Activated CD4-positive, alpha-beta T cell treated with anti-CD3 and anti-CD28 coated beads, Interleukin-2, amount 10 ng/mL, durations not matched to agents 7 days and 5 days (primary cell): ENCODE data around the gene CATSPERB. TPM values are rescaled to one million over a fixed set of nuclear protein-coding genes. Genes with fewer than 3 reads are reported as not detected.
"Not testable (repeated sequence)": the region's sequence is repeated elsewhere in the genome, so short reads cannot be mapped to it uniquely, and the experiment has no call there.

Experiments
- CTCF ChIA-PET: fragments of 350-600 bp; sonication (Branson Sonifier 250); formaldehyde crosslinking; loops from one replicate; lab custom pipeline; 2021; ENCODE audit warnings: antibody characterized with exemption; lab: Charles Lee
- POLR2A ChIA-PET: fragments of 350-600 bp; sonication (Branson Sonifier 250); formaldehyde crosslinking; loops from one replicate; lab custom pipeline; 2021; ENCODE audit warnings: antibody characterized with exemption; lab: Charles Lee
- DNase-seq: peaks from one replicate; pipeline ENCODE4 v3.0.0-alpha.2; 2020
- H3K27ac Mint-ChIP-seq: one replicate; pipeline ENCODE4 v1.8.0; 2021; ENCODE audit warnings: mild to moderate bottlenecking, moderate library complexity, mixed read lengths
- H3K27me3 Mint-ChIP-seq: one replicate; pipeline ENCODE4 v1.8.0; 2021; ENCODE audit warnings: mixed read lengths
- H3K36me3 Mint-ChIP-seq: one replicate; pipeline ENCODE4 v1.8.0; 2021; ENCODE audit warnings: low read depth, mixed read lengths
- H3K4me1 Mint-ChIP-seq: one replicate; pipeline ENCODE4 v1.8.0; 2021; ENCODE audit warnings: mixed read lengths
- H3K4me3 Mint-ChIP-seq: one replicate; pipeline ENCODE4 v1.8.0; 2021; ENCODE audit warnings: mild to moderate bottlenecking, moderate library complexity, mixed read lengths
- H3K9me3 Mint-ChIP-seq: one replicate; pipeline ENCODE4 v1.8.0; 2021; ENCODE audit warnings: mixed read lengths
- total RNA-seq, 2 experiments: library from RNA; stranded (reverse); gene quantifications; one replicate each; pipeline ENCODE4 v1.2.3, GENCODE V29; 2021

The CATSPERB gene
- total RNA-seq, 2 experiments from 2014 or later: 3.9 to 4.8 TPM

- Mint-ChIP-seq H3K27ac (no peak overlapping the region), H3K9me3 (peaks cover 16% of the 10 kb centered on the region), H3K27me3 (no peaks in the 10 kb centered on the region), H3K4me3 (no peak overlapping the region), H3K4me1 (no peaks in the 10 kb centered on the region), H3K36me3 (peaks cover 7% of the 10 kb centered on the region)
- ChIA-PET POLR2A (no interaction called here), CTCF (interaction anchor here (1.1 kb wide), 1 partner anchor 57 kb away, joined by 3 read pairs; no protein-coding TSS in a partner anchor)
- DNase-seq: no peak
Observed at GRCh38 chr14:91586410-91586809, 145.5 kb downstream of the CATSPERB start.

- H3K9me3 Mint-ChIP-seq: peaks cover 16% of the 10 kb centered on the region
- no peak overlapping the region for H3K4me3 Mint-ChIP-seq
- no peak for DNase-seq
- ChIA-PET POLR2A (no interaction called here), CTCF (interaction anchor here (0.6 to 1.1 kb wide), 2 partner anchors 56 to 638 kb away, joined by 3 read pairs; no protein-coding TSS in a partner anchor)
- no peaks in the 10 kb centered on the region for H3K27me3 Mint-ChIP-seq
- peaks cover 7% of the 10 kb centered on the region for H3K36me3 Mint-ChIP-seq
- H3K4me1 Mint-ChIP-seq: no peaks in the 10 kb centered on the region
- H3K27ac Mint-ChIP-seq: no peak overlapping the region
Observed at GRCh38 chr14:91585856-91586255, 146.0 kb downstream of the CATSPERB start.

DNA sequence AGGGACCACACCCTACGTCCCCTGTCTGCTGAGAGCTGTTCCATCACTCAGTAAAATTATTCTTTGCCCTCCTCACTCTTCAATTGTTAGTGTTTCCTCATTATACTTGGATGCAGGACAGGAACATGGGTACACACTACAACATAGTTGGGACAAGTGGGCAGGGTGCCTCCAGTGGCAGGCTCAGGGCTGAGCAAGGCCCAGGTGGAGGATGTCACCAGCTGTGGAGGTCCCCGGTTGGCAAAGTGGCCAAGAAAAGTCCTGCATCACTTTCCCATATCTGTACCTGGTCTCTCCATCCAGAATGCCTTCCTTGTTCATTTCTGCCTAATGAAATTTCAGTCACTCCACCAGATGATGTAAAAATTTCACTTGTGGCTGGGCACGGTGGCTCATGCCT, 149.1 kb downstream of the CATSPERB start:
- Mint-ChIP-seq H3K9me3 (peaks cover 16% of the 10 kb centered on the region), H3K27me3 (no peaks in the 10 kb centered on the region), H3K4me1 (no peaks in the 10 kb centered on the region), H3K36me3 (peaks cover 7% of the 10 kb centered on the region), H3K4me3 (no peak overlapping the region), H3K27ac (no peak overlapping the region)
- POLR2A ChIA-PET: no interaction called here
- DNase-seq: no peak
- CTCF ChIA-PET: interaction anchor here (0.6 kb wide), 1 partner anchor 124 kb away, joined by 3 read pairs; no protein-coding TSS in a partner anchor

- H3K36me3 Mint-ChIP-seq: no peaks in the 10 kb centered on the region
- CTCF ChIA-PET: no interaction called here
- H3K4me1 Mint-ChIP-seq: peaks cover 3% of the 10 kb centered on the region
- H3K4me3 Mint-ChIP-seq: no peak overlapping the region
- H3K27me3 Mint-ChIP-seq: no peaks in the 10 kb centered on the region
- H3K27ac Mint-ChIP-seq: no peak overlapping the region
- peaks cover 14% of the 10 kb centered on the region for H3K9me3 Mint-ChIP-seq
- no peak for DNase-seq
- POLR2A ChIA-PET: no interaction called here
Observed at GRCh38 chr14:91580876-91581577, 150.9 kb downstream of the CATSPERB start.

DNA sequence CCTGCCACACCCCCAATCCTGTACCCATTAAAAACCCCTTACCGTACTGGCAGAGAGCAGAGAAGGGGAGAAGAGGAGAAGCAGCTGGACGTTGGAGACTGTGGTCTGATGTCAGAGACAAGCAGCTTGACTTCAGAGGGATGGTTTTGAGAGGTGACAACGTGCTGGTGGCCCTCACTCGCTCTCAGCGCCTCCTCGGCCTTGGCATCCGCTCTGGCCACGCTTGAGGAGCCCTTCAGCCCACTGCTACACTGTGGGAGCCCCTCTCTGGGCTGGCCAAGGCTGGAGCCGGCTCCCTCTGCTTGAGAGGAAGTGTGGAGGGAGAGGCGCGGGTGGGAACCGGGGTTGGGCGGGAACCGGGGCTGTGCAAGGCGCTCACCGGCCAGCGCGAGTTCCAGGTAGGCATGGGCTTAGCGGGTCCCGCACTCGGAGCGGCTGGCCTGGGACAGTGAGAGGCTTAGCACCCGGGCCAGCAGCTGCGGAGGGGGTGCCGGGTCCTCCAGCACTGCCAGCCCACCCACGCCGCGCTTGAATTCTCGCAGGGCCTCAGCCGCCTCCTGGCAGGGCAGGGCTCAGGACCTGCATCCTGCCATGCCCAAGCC, 154.2 kb downstream of the CATSPERB start:
- ChIA-PET POLR2A (no interaction called here), CTCF (no interaction called here)

DNA sequence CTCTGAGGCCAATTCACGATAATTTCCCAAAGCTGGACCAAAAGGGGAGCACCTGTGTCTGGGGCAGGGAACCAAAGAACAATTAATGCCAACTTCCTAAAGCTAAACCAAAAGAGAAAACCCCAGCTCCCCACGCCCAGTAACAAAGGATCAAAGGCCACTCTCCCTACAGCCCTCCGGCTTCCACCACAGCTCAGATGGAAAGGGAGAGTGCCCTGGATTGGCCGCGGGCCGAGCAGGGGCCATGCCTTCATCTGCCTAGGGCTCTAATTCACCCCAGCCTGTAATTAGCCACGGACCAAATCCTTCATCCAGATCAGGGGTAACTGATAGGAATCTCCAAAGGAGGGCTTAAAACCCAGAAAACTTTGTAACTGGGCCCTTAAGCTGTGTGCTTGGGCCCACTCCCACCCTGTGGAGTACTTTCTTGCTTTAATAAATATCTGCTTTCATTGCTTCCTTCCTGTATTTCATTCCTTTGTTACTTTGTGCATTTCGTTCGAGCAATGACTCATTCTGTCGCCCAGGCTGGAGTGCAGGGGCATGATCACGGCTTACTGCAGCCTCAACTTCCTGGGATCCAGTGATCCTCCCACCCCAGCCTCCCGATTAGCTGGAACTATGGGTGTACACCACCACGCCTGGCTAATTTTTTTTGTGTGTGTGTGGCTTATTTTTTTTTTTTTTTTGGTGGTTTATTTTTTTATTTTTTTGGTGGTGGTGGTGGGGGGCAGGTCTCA, 156.2 kb downstream of the CATSPERB start:
- Mint-ChIP-seq H3K4me3 (no peak overlapping the region), H3K36me3 (no peaks in the 10 kb centered on the region), H3K4me1 (peaks cover 19% of the 10 kb centered on the region), H3K9me3 (peaks cover 3% of the 10 kb centered on the region), H3K27ac (no peak overlapping the region), H3K27me3 (peaks cover 19% of the 10 kb centered on the region)
- no peak for DNase-seq
- POLR2A ChIA-PET: no interaction called here
- CTCF ChIA-PET: interaction anchor here (1.2 kb wide), 1 partner anchor 9 kb away, joined by 7 read pairs; no protein-coding TSS in a partner anchor

More for the DNA sequence above, 154.2 kb downstream of the CATSPERB start:
- H3K9me3 Mint-ChIP-seq: peaks cover 3% of the 10 kb centered on the region
- H3K4me1 Mint-ChIP-seq: peaks cover 19% of the 10 kb centered on the region
- peaks cover 19% of the 10 kb centered on the region for H3K27me3 Mint-ChIP-seq
- H3K4me3 Mint-ChIP-seq: no peak overlapping the region
- no peak overlapping the region for H3K27ac Mint-ChIP-seq
- H3K36me3 Mint-ChIP-seq: no peaks in the 10 kb centered on the region
- DNase-seq: no peak

- H3K27me3 Mint-ChIP-seq: peaks cover 19% of the 10 kb centered on the region
- peaks cover 3% of the 10 kb centered on the region for H3K9me3 Mint-ChIP-seq
- peak; percentile 55 for DNase-seq
- H3K27ac Mint-ChIP-seq: peak overlapping the region; percentile 54
- no peaks in the 10 kb centered on the region for H3K36me3 Mint-ChIP-seq
- CTCF ChIA-PET: no interaction called here
- POLR2A ChIA-PET: no interaction called here
- peak overlapping the region; percentile 72 for H3K4me3 Mint-ChIP-seq
- peaks cover 19% of the 10 kb centered on the region for H3K4me1 Mint-ChIP-seq
Observed at GRCh38 chr14:91573894-91574837, 157.7 kb downstream of the CATSPERB start.

- Mint-ChIP-seq H3K27ac (no peak overlapping the region), H3K4me1 (peaks cover 19% of the 10 kb centered on the region), H3K4me3 (peak overlapping the region; percentile 30), H3K27me3 (peaks cover 19% of the 10 kb centered on the region), H3K9me3 (peaks cover 3% of the 10 kb centered on the region), H3K36me3 (no peaks in the 10 kb centered on the region)
- CTCF ChIA-PET: no interaction called here
- POLR2A ChIA-PET: no interaction called here
- no peak for DNase-seq
Observed at GRCh38 chr14:91573528-91573893, 158.4 kb downstream of the CATSPERB start.

DNA sequence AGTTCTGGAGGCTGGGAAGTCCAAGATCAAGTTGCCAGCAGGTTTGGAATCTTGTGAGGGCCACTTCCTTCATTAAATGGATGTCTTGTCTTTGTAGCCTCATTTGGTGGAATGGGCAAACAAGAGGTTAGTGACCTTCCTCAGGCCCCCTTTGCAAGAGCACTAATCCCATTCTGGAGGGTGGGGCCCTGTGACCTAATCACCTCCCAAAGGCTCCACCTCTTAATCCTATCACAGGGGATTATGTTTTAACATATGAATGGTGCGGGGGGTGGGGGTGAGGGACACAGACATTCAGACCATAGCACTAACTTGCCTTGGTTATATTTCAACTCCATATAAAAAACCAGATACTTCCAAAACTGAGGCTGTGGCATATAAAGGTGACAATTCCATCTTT, 161.9 kb downstream of the CATSPERB start:
- CTCF ChIA-PET: no interaction called here
- POLR2A ChIA-PET: no interaction called here

DNA sequence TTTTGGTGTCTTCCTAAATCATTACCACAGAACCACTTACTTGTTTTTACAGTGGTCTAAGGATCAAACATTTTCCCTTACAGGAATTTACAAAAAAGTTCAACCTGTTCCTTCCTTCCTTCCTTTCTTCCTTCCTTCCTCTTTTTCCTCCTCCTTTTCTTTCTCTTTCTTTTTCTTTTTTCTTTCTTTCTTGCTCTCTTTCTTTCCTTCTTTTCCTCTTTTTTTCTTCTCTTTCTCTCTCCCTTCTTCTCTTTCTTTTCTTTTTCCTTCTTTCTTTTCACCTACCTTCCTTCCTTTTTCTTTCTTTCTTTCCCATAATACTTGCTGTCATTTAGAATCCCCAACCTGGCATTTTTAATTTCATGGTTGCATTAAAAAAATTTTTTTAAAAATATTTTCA, 162.6 kb downstream of the CATSPERB start:
- no peak for DNase-seq
- H3K36me3 Mint-ChIP-seq: no peaks in the 10 kb centered on the region
- peaks cover 5% of the 10 kb centered on the region for H3K27me3 Mint-ChIP-seq
- ChIA-PET CTCF (no interaction called here), POLR2A (no interaction called here)
- H3K9me3 Mint-ChIP-seq: no peaks in the 10 kb centered on the region
- peaks cover 7% of the 10 kb centered on the region for H3K4me1 Mint-ChIP-seq
- no peak overlapping the region for H3K4me3 Mint-ChIP-seq
- no peak overlapping the region for H3K27ac Mint-ChIP-seq

More for the DNA sequence above, 161.9 kb downstream of the CATSPERB start:
- Mint-ChIP-seq H3K36me3 (no peaks in the 10 kb centered on the region), H3K27ac (no peak overlapping the region), H3K27me3 (peaks cover 12% of the 10 kb centered on the region), H3K4me3 (no peak overlapping the region), H3K4me1 (peaks cover 14% of the 10 kb centered on the region), H3K9me3 (no peaks in the 10 kb centered on the region)
- DNase-seq: no peak

- POLR2A ChIA-PET: no interaction called here
- DNase-seq: no peak
- peaks cover 4% of the 10 kb centered on the region for H3K27me3 Mint-ChIP-seq
- CTCF ChIA-PET: no interaction called here
- H3K9me3 Mint-ChIP-seq: no peaks in the 10 kb centered on the region
- peaks cover 5% of the 10 kb centered on the region for H3K4me1 Mint-ChIP-seq
- H3K4me3 Mint-ChIP-seq: no peak overlapping the region
- H3K27ac Mint-ChIP-seq: no peak overlapping the region
- H3K36me3 Mint-ChIP-seq: no peaks in the 10 kb centered on the region
Observed at GRCh38 chr14:91568626-91569025, 163.3 kb downstream of the CATSPERB start.

DNA sequence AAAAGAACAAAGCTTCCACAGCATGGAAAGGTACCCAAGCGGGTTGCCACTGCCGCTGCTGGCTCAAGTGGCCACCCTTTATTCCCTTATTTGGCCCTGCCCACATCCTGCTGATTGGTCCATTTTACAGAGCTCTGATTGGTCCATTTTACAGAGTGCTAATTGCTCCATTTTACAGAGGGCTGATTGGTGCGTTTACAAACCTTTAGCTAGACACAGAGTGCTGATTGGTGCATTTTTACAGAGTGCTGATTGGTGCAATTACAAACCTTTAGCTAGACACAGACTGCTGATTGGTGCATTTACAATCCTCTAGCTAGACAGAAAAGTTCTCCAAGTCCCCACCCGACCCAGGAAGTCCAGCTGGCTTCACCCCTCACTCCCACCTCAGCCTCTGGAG, 164.1 kb downstream of the CATSPERB start:
- H3K36me3 Mint-ChIP-seq, DNase-seq, H3K4me1 Mint-ChIP-seq, H3K4me3 Mint-ChIP-seq, POLR2A ChIA-PET, H3K27ac Mint-ChIP-seq, H3K9me3 Mint-ChIP-seq, H3K27me3 Mint-ChIP-seq: not testable (repeated sequence)
- CTCF ChIA-PET: interaction anchor here (0.6 kb wide), 1 partner anchor 275 kb away, joined by 3 read pairs; no protein-coding TSS in a partner anchor
